ENCODE results near the gene RAMP1.

RAMP1 gene

GRCh38 chr2:237956402-237956736 is 96.9 kb downstream of the RAMP1 start:
- DNase-seq: no peak

DNA sequence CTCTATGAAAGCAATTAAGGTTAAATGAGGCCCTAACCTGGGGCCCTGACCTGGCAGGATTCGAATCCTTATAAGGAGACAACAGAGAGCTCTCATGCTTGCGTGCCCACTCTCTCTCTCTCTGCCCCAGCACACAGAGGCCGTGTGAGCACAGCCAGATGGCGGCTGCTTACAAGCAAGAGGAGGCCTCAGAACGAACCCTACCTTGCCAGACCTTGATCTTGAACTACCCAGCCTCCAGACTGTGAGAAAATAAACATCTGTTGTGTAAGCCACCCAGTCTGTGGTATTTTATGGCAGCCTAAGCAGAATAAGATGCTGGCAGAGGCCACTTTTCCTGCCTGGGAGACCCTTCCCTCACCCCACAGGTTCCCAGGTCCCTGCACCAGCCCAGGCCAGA is 102.2 kb downstream of the RAMP1 start:
- no peak for DNase-seq

Data from central memory CD4-positive, alpha-beta T cell (primary cell).